ENCODE data around the gene ZDHHC9. TPM values are rescaled to one million over a fixed set of nuclear protein-coding genes. Genes with fewer than 3 reads are reported as not detected.

Gene ZDHHC9
- total RNA-seq, 2 experiments from 2014 or later = 12.5 to 14.2 TPM

DNA sequence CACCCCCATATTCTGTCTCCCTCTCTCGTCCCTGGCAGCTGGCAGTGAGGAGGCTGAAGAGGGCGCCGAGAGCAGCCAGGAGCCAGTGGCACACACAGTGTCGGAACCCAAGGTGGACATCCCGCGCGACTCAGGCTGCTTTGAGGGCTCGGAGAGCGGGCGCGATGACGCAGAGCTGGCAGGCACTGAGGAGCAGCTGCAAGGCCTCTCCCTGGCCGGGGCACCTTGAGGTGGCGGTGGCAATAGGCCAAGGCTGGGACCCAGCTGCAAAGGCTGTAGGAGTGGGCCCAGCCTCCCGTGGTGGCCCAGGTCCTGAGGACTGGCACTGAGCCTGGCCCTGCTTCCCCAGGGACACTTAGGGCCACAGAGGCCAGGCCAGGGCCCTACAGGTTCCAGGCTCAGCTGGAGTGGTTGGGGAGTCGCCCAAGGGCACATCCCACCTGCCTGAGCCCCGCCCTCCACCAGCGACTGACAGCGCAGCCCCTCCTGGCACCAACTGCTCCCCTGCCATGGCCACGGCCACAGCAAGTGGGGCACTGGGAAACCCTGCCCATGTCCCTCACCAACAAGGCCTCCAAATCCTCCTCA is 50.0 kb downstream of the ZDHHC9 start:
- H3K4me3 Mint-ChIP-seq = no peak overlapping the region
- ChIA-PET POLR2A (interaction anchor here (0.6 kb wide), 1 partner anchor 47 kb away, joined by 5 read pairs; no protein-coding TSS in a partner anchor), CTCF (interaction anchor here (1.1 kb wide), 1 partner anchor 38 kb away, joined by 4 read pairs; no protein-coding TSS in a partner anchor)
- H3K36me3 Mint-ChIP-seq (ENCODE audit: low read depth) = peaks cover 46% of the 10 kb centered on the region
- DNase-seq (no peak), ATAC-seq (no peak)
- H3K9me3 Mint-ChIP-seq (ENCODE audit: low read depth) = no peaks in the 10 kb centered on the region
- no peaks in the 10 kb centered on the region for H3K27me3 Mint-ChIP-seq
- H3K27ac Mint-ChIP-seq = no peak overlapping the region
- H3K4me1 Mint-ChIP-seq = peaks cover 13% of the 10 kb centered on the region
- intact Hi-C loops (cut with DNase I, micrococcal nuclease) = no loop called here

DNA sequence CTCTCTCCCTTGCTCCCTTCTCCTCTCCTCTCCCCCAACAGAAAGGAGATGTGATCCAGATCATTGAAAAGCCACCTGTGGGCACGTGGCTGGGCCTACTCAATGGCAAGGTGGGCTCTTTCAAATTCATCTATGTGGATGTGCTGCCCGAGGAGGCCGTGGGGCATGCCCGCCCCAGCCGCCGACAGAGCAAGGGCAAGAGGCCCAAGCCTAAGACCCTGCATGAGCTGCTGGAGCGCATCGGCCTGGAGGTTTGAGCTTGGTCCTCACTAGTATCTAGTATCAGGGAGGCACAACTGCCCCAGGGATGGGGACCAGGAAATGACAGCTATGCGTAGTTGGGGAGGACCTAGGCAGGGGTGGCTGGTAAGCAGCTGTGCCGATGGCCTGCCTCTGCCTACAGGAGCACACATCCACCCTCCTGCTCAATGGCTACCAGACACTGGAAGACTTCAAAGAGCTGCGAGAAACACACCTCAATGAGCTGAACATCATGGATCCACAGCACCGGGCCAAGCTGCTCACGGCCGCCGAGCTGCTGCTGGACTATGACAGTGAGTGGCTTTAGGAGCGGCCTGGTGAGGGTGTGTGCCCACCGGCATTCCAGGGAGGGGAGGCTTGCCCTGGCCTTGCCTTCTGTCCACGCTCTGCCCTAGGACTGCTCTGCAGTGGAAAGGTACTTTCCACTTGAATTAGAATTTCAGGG is 50.9 kb downstream of the ZDHHC9 start:
- DNase-seq = no peak
- H3K4me1 Mint-ChIP-seq = peaks cover 4% of the 10 kb centered on the region
- intact Hi-C loops (cut with DNase I, micrococcal nuclease) = no loop called here
- H3K36me3 Mint-ChIP-seq (ENCODE audit: low read depth) = peaks cover 41% of the 10 kb centered on the region
- no peak overlapping the region for H3K27ac Mint-ChIP-seq
- ChIA-PET POLR2A (interaction anchor here (0.6 kb wide), 1 partner anchor 9 kb away, joined by 3 read pairs; no protein-coding TSS in a partner anchor), CTCF (no interaction called here)
- H3K27me3 Mint-ChIP-seq = no peaks in the 10 kb centered on the region
- no peak overlapping the region for H3K4me3 Mint-ChIP-seq
- ATAC-seq = no peak
- H3K9me3 Mint-ChIP-seq (ENCODE audit: low read depth) = no peaks in the 10 kb centered on the region

DNA sequence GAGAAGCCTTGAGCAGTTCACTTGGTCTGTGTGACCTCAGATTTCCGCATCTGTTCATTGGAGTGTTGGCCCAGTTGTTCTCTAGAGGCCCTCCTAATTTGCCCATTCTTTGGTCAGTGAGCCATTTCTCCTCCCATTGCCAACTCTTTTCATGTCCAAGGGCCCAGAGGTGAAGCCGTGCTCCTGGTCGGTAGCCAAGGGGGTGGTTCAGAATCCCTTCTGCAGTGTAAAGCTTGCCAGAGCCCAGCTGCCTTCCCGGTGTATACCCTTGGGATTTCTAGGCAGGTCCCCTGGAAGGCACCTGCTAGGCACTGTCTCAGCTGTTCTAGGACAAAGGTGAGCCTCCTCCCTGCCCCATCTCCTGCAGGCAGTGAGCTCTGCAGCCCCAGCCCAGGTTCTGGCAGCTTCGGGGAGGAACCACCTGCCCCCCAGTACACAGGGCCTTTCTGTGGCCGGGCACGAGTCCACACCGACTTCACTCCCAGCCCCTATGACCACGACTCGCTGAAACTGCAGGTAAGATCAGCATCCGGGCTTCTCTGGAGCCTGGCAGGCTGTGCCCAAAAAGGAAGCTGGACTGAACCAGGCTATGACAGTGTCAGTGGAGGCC is 51.6 kb downstream of the ZDHHC9 start:
- Mint-ChIP-seq H3K36me3 (ENCODE audit: low read depth) (peaks cover 44% of the 10 kb centered on the region), H3K9me3 (ENCODE audit: low read depth) (no peaks in the 10 kb centered on the region), H3K27me3 (no peaks in the 10 kb centered on the region), H3K27ac (no peak overlapping the region), H3K4me3 (no peak overlapping the region), H3K4me1 (peaks cover 8% of the 10 kb centered on the region)
- DNase-seq = no peak
- intact Hi-C loops (cut with DNase I, micrococcal nuclease) = no loop called here
- ChIA-PET CTCF (no interaction called here), POLR2A (interaction anchor here (0.6 kb wide), 1 partner anchor 10 kb away, joined by 3 read pairs; no protein-coding TSS in a partner anchor)
- ATAC-seq = no peak

GRCh38 chrX:129791336-129791735 is 52.4 kb downstream of the ZDHHC9 start:
- intact Hi-C loops (cut with DNase I, micrococcal nuclease) = no loop called here
- H3K36me3 Mint-ChIP-seq (ENCODE audit: low read depth) = peaks cover 47% of the 10 kb centered on the region
- POLR2A ChIA-PET = no interaction called here

GRCh38 chrX:129790808-129791207 is 52.9 kb downstream of the ZDHHC9 start:
- H3K4me1 Mint-ChIP-seq = peaks cover 17% of the 10 kb centered on the region
- peaks cover 48% of the 10 kb centered on the region for H3K36me3 Mint-ChIP-seq (ENCODE audit: low read depth)
- H3K9me3 Mint-ChIP-seq (ENCODE audit: low read depth) = no peaks in the 10 kb centered on the region
- no peak for ATAC-seq
- no peak overlapping the region for H3K4me3 Mint-ChIP-seq
- no peak overlapping the region for H3K27ac Mint-ChIP-seq
- ChIA-PET POLR2A (no interaction called here), CTCF (no interaction called here)
- no peak for DNase-seq
- intact Hi-C loops (cut with DNase I, micrococcal nuclease) = no loop called here
- no peaks in the 10 kb centered on the region for H3K27me3 Mint-ChIP-seq

More at GRCh38 chrX:129791336-129791735, 52.4 kb downstream of the ZDHHC9 start:
- DNase-seq (no peak), ATAC-seq (no peak)
- Mint-ChIP-seq H3K27ac (no peak overlapping the region), H3K9me3 (ENCODE audit: low read depth) (no peaks in the 10 kb centered on the region), H3K27me3 (no peaks in the 10 kb centered on the region), H3K4me1 (peaks cover 12% of the 10 kb centered on the region), H3K4me3 (no peak overlapping the region)
- CTCF ChIA-PET = no interaction called here

DNA sequence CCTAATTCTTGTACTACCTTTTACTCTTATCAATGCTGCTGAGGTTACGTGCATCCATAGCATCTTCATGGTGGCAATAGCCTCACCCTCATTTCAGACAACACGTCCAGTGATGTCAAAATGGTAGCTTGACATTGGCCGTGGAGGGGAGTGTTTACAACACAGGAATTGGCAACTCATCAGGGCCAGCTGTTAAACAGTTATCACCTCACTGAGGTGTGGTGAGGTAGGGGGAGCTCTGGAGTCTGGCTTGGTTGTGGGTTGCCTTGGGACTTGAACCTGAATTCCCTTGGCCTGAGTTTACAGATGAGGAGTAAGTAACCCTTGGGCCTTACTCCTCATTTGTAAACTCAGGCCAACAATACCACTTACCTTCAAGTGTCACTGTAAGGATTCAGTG is 53.5 kb downstream of the ZDHHC9 start:
- ChIA-PET POLR2A (no interaction called here), CTCF (interaction anchor here (0.7 to 1.1 kb wide), 2 partner anchors 9 to 191 kb away, joined by 3 read pairs; no protein-coding TSS in a partner anchor)
- no peak for ATAC-seq
- no peaks in the 10 kb centered on the region for H3K9me3 Mint-ChIP-seq (ENCODE audit: low read depth)
- intact Hi-C loops (cut with DNase I, micrococcal nuclease) = no loop called here
- H3K4me1 Mint-ChIP-seq = peaks cover 24% of the 10 kb centered on the region
- H3K36me3 Mint-ChIP-seq (ENCODE audit: low read depth) = peaks cover 55% of the 10 kb centered on the region
- no peaks in the 10 kb centered on the region for H3K27me3 Mint-ChIP-seq
- no peak overlapping the region for H3K4me3 Mint-ChIP-seq
- DNase-seq = no peak
- H3K27ac Mint-ChIP-seq = peak overlapping the region; percentile 51

DNA sequence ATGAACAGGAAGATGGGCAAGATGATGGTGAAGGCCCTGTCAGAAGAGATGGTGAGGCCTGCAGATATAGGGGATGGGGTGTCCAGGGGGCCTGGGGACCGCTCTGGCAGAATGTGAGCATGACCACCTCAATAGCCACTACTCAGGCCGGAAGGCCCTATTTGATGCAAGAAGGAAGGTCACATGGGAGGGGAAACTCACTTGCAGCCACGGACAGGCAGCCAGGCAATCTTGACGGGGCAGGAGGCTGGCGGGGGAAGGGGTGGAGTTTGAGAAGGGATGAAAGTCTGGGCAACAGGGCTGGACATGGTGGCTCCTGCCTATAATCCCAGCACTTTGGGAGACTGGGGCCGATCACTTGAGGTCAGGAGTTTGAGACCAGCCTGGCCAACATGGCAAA is 55.2 kb downstream of the ZDHHC9 start:
- no peaks in the 10 kb centered on the region for H3K9me3 Mint-ChIP-seq (ENCODE audit: low read depth)
- ATAC-seq = no peak
- ChIA-PET CTCF (interaction anchor here (1.4 kb wide), 1 partner anchor 29 kb away, joined by 3 read pairs; no protein-coding TSS in a partner anchor), POLR2A (no interaction called here)
- H3K27me3 Mint-ChIP-seq = no peaks in the 10 kb centered on the region
- intact Hi-C loops (cut with DNase I, micrococcal nuclease) = no loop called here
- H3K4me3 Mint-ChIP-seq = no peak overlapping the region
- peak overlapping the region; percentile 47 for H3K27ac Mint-ChIP-seq
- peaks cover 36% of the 10 kb centered on the region for H3K4me1 Mint-ChIP-seq
- no peak for DNase-seq
- H3K36me3 Mint-ChIP-seq (ENCODE audit: low read depth) = peaks cover 57% of the 10 kb centered on the region

- H3K4me3 Mint-ChIP-seq = no peak overlapping the region
- ATAC-seq = no peak
- H3K9me3 Mint-ChIP-seq (ENCODE audit: low read depth) = no peaks in the 10 kb centered on the region
- POLR2A ChIA-PET = no interaction called here
- peaks cover 43% of the 10 kb centered on the region for H3K4me1 Mint-ChIP-seq
- no peaks in the 10 kb centered on the region for H3K27me3 Mint-ChIP-seq
- peak overlapping the region; percentile 83 for H3K27ac Mint-ChIP-seq
- CTCF ChIA-PET = interaction anchor here (1.4 kb wide), 1 partner anchor 28 kb away, joined by 3 read pairs; no protein-coding TSS in a partner anchor
- no peak for DNase-seq
- intact Hi-C loops (cut with DNase I, micrococcal nuclease) = no loop called here
- peaks cover 60% of the 10 kb centered on the region for H3K36me3 Mint-ChIP-seq (ENCODE audit: low read depth)
Observed at GRCh38 chrX:129787336-129788055, 56.2 kb downstream of the ZDHHC9 start.

- ChIA-PET POLR2A (no interaction called here), CTCF (no interaction called here)
- Mint-ChIP-seq H3K27me3 (no peaks in the 10 kb centered on the region), H3K27ac (peak overlapping the region; percentile 84), H3K4me1 (peaks cover 43% of the 10 kb centered on the region), H3K4me3 (peak overlapping the region; percentile 49), H3K36me3 (ENCODE audit: low read depth) (peaks cover 64% of the 10 kb centered on the region), H3K9me3 (ENCODE audit: low read depth) (no peaks in the 10 kb centered on the region)
- no peak for ATAC-seq
- intact Hi-C loops (cut with DNase I, micrococcal nuclease) = no loop called here
- no peak for DNase-seq
Observed at GRCh38 chrX:129786210-129786651, 57.5 kb downstream of the ZDHHC9 start.

DNA sequence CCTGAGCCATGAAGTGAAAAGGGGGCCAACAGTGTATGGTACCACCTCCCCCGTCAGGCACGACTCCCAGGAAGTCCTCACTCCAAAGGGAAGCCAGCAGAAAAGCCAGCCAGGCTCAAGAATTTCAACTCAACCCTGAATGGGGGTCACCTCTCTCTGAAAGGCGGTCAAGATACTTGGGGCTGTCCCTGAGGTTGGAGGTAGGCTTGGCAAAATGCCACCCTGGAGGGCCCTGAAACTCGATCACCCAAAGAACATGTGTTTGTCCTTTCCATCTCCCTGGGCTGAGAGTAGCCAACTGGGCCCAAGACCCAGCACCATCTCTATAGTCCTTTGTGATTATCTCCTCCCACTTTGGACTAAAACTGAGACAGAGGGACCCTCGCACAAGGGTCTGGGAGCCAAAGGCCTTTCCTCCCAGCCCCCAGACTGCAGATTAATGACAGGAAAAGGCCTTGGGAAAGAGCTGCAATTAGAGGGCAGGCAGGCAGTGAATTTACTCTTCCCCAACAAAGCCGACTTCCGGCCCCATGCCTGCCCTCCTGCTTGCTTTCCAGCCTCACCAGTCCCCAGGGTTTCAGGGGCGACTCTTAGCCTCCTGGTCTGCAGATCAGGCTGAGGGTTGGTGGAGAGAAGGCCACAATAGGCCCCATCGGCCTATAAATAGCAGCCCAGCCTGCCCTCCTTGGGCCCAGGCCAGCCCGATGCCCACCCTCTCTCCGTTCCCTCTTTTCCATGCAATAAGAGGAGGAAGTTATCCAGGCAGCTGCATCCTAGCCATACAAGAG is 58.3 kb downstream of the ZDHHC9 start:
- H3K4me3 Mint-ChIP-seq = peak overlapping the region; percentile 49
- no peak for ATAC-seq
- ChIA-PET CTCF (interaction anchor here (0.6 to 1.4 kb wide), 2 partner anchors 48 to 473 kb away, joined by 3 read pairs; no protein-coding TSS in a partner anchor), POLR2A (no interaction called here)
- no peaks in the 10 kb centered on the region for H3K27me3 Mint-ChIP-seq
- H3K27ac Mint-ChIP-seq = peak overlapping the region; percentile 84
- H3K9me3 Mint-ChIP-seq (ENCODE audit: low read depth) = no peaks in the 10 kb centered on the region
- H3K4me1 Mint-ChIP-seq = peaks cover 43% of the 10 kb centered on the region
- H3K36me3 Mint-ChIP-seq (ENCODE audit: low read depth) = peaks cover 72% of the 10 kb centered on the region
- no peak for DNase-seq
- intact Hi-C loops (cut with DNase I, micrococcal nuclease) = no loop called here
